HEK293T (cell line): Measurements from ENCODE around the gene POLA1.
A peak's percentile ranks its signal among the peaks of the same experiment; 100 is the strongest.

Experiments used
- CTCF ChIA-PET: fragments of 350-600 bp; formaldehyde crosslinking; extraction: SDS; loops from one replicate; lab custom pipeline; 2021; ENCODE audit warnings: antibody characterized with exemption, inconsistent platforms; lab: Yijun Ruan, JAX
- POLR2A ChIA-PET: fragments of 350-600 bp; formaldehyde crosslinking; extraction: SDS; loops from one replicate; lab custom pipeline; 2020; ENCODE audit warnings: antibody characterized with exemption, inconsistent platforms; lab: Yijun Ruan, JAX
- DNase-seq: peaks from one replicate; pipeline ENCODE4 v3.0.0; 2012; ENCODE audit warnings: mixed read lengths; ENCODE audit errors: extremely low spot score
- ARNT ChIP-seq: fragments of 450-650 bp; IDR thresholded peaks from 2 replicates; pipeline ENCODE4 v1.6.1; 2017; ENCODE audit warnings: mild to moderate bottlenecking
- BHLHE40 ChIP-seq: fragments of 450-650 bp; IDR thresholded peaks from 2 replicates; pipeline ENCODE4 v1.6.1; 2016; ENCODE audit warnings: mild to moderate bottlenecking, moderate library complexity, borderline replicate concordance
- CTBP1 ChIP-seq: fragments of 450-650 bp; IDR thresholded peaks from 2 replicates; pipeline ENCODE4 v1.6.1; 2016; ENCODE audit warnings: borderline replicate concordance
- ELF4 ChIP-seq: fragments of 450-650 bp; IDR thresholded peaks from 2 replicates; pipeline ENCODE4 v1.6.1; 2017; ENCODE audit warnings: antibody characterized with exemption
- FOXA1 ChIP-seq: fragments of 450-650 bp; IDR thresholded peaks from 2 replicates; pipeline ENCODE4 v1.6.1; 2016; ENCODE audit warnings: mild to moderate bottlenecking
- FOXK2 ChIP-seq: fragments of 450-650 bp; IDR thresholded peaks from 2 replicates; pipeline ENCODE4 v1.6.1; 2016; ENCODE audit warnings: mild to moderate bottlenecking
- FOXM1 ChIP-seq: fragments of 450-650 bp; IDR thresholded peaks from 2 replicates; pipeline ENCODE4 v1.6.1; 2017; ENCODE audit warnings: mild to moderate bottlenecking, borderline replicate concordance
- HDGF ChIP-seq: fragments of 450-650 bp; IDR thresholded peaks from 2 replicates; pipeline ENCODE4 v1.6.1; 2017; ENCODE audit warnings: antibody characterized with exemption, borderline replicate concordance
- L3MBTL2 ChIP-seq: fragments of 450-650 bp; conservative IDR thresholded peaks from 2 replicates; pipeline ENCODE4 v1.6.1; 2016; ENCODE audit warnings: mild to moderate bottlenecking
- LEF1 ChIP-seq: fragments of 450-650 bp; IDR thresholded peaks from 2 replicates; pipeline ENCODE4 v1.6.1; 2017; ENCODE audit warnings: mild to moderate bottlenecking, borderline replicate concordance
- NFRKB ChIP-seq: fragments of 450-650 bp; IDR thresholded peaks from 2 replicates; pipeline ENCODE4 v1.6.1; 2016; ENCODE audit warnings: mild to moderate bottlenecking, moderate library complexity
- SP1 ChIP-seq: fragments of 450-650 bp; IDR thresholded peaks from 2 replicates; pipeline ENCODE4 v1.6.1; 2017
- SUZ12 ChIP-seq: fragments of 450-650 bp; IDR thresholded peaks from 2 replicates; pipeline ENCODE4 v1.6.1; 2016; ENCODE audit warnings: mild to moderate bottlenecking
- TARDBP ChIP-seq: fragments of 450-650 bp; IDR thresholded peaks from 2 replicates; pipeline ENCODE4 v1.6.1; 2016
- ZNF384 ChIP-seq: fragments of 450-650 bp; IDR thresholded peaks from 2 replicates; pipeline ENCODE4 v1.6.1; 2016
- TF ChIP-seq, protein P1 (sequence below): fragments of 450-650 bp; IDR thresholded peaks from 2 replicates; pipeline ENCODE4 v1.6.1; 2016

POLA1 gene

DNA sequence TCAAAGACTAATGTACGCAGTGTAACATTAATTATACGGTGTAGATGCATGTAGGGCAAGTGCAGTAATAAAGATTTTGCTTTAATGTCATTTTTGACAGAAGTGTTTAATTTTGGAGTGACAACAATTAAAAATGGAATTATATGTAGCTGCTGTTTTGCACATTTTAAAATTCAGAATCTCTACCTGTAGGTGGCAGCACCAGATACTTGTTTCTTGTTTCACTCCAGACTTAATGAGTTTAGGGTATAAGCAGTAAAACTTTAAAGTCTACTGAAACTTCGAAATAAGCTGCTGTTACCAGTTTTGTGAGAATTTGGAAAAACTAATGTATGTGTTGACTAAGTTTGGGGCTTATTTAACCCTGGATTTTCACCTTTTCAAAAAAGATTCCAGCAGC lies 144.9 kb downstream of the POLA1 start:
- DNase-seq = peak; percentile 15
- no peak for TF ChIP-seq FOXA1
- no peak for TF ChIP-seq ELF4
- no peak for TF ChIP-seq L3MBTL2
- TF ChIP-seq BHLHE40 = no peak
- TF ChIP-seq ZNF384 = no peak
- TF ChIP-seq HDGF = no peak
- TF ChIP-seq LEF1 = no peak
- TF ChIP-seq, protein P1, sequence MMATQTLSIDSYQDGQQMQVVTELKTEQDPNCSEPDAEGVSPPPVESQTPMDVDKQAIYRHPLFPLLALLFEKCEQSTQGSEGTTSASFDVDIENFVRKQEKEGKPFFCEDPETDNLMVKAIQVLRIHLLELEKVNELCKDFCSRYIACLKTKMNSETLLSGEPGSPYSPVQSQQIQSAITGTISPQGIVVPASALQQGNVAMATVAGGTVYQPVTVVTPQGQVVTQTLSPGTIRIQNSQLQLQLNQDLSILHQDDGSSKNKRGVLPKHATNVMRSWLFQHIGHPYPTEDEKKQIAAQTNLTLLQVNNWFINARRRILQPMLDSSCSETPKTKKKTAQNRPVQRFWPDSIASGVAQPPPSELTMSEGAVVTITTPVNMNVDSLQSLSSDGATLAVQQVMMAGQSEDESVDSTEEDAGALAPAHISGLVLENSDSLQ = no peak
- no peak for TF ChIP-seq CTBP1
- TF ChIP-seq SUZ12 = no peak
- TF ChIP-seq NFRKB = no peak
- no peak for TF ChIP-seq SP1
- TF ChIP-seq TARDBP = no peak
- TF ChIP-seq FOXK2 = no peak
- no peak for TF ChIP-seq ARNT
- TF ChIP-seq FOXM1 = no peak
- POLR2A ChIA-PET = no interaction called here
- CTCF ChIA-PET = interaction anchor here (0.6 to 1.7 kb wide), 8 partner anchors 9 to 306 kb away, joined by 3 to 11 read pairs (median 3); no protein-coding TSS in a partner anchor

GRCh38 chrX:24839331-24839730 lies 145.6 kb downstream of the POLA1 start:
- CTCF ChIA-PET = interaction anchor here (0.7 to 1.7 kb wide), 6 partner anchors 8 to 783 kb away, joined by 3 to 11 read pairs (median 4); no protein-coding TSS in a partner anchor
- DNase-seq = no peak
- TF ChIP-seq FOXA1 = no peak
- TF ChIP-seq, protein P1 = no peak
- TF ChIP-seq ZNF384 = no peak
- no peak for TF ChIP-seq ELF4
- no peak for TF ChIP-seq LEF1
- no peak for TF ChIP-seq HDGF
- no peak for TF ChIP-seq L3MBTL2
- TF ChIP-seq FOXM1 = no peak
- TF ChIP-seq SP1 = no peak
- TF ChIP-seq TARDBP = no peak
- TF ChIP-seq SUZ12 = no peak
- no peak for TF ChIP-seq FOXK2
- no peak for TF ChIP-seq BHLHE40
- no peak for TF ChIP-seq CTBP1
- no peak for TF ChIP-seq ARNT
- TF ChIP-seq NFRKB = no peak
- POLR2A ChIA-PET = no interaction called here

DNA sequence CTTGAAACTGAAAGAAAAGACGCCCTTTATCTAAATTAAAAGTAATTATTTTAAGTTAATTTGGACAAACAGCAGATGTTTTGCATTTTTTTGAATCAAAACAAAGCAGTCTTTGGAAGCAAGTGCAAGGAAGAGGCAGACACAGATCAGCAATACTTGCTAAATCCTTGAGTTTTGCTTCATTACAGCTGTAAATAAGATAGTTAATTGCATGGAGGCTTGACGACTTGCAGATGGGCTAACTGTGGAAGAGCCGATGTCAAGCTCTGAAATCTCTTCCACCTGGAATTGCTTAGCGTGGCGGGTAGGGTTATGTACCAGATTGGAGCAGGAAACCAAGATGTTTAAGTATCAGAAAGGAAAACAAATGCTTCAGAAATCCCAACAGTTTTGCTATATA lies 148.8 kb downstream of the POLA1 start:
- TF ChIP-seq SUZ12 (no peak), SP1 (no peak), TARDBP (no peak), NFRKB (no peak), FOXK2 (no peak), FOXM1 (no peak), FOXA1 (no peak), BHLHE40 (no peak), LEF1 (no peak), L3MBTL2 (no peak), HDGF (no peak), ARNT (no peak), ELF4 (no peak), CTBP1 (no peak), ZNF384 (no peak)
- TF ChIP-seq, protein P1 = no peak

GRCh38 chrX:24846550-24847150 lies 152.9 kb downstream of the POLA1 start:
- CTCF ChIA-PET = interaction anchor here (1.6 kb wide), 1 partner anchor 8 kb away, joined by 4 read pairs; no protein-coding TSS in a partner anchor

More for the DNA sequence above, 148.8 kb downstream of the POLA1 start:
- POLR2A ChIA-PET = no interaction called here
- CTCF ChIA-PET = no interaction called here
- DNase-seq = no peak

DNA sequence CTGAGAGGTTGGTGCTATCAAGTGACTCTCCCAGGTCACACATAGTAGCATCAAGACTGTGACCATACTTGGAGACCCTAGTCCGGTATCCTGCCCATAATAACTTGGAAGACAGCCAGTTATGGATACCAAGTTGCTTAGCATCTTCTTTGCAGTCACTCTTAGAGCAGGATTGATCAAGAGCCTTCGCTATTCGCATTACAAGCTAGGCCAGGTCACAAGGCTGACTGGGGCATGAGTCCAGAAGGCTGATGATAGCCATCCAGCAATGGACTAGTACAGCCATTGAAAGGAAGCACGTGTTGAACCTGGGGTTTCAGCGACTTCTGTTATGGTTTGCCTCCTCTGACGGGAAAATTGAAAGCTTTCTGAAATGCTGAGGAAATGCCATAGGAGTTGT lies 157.6 kb downstream of the POLA1 start:
- CTCF ChIA-PET = interaction anchor here (1.2 kb wide), 1 partner anchor 13 kb away, joined by 3 read pairs; no protein-coding TSS in a partner anchor
- POLR2A ChIA-PET = no interaction called here
- DNase-seq = no peak
- TF ChIP-seq NFRKB (no peak), SUZ12 (no peak), L3MBTL2 (no peak), BHLHE40 (no peak), ARNT (no peak), HDGF (no peak)

More at GRCh38 chrX:24846550-24847150, 152.9 kb downstream of the POLA1 start:
- TF ChIP-seq SP1 = no peak
- no peak for TF ChIP-seq FOXM1
- no peak for TF ChIP-seq ZNF384
- no peak for TF ChIP-seq TARDBP
- TF ChIP-seq CTBP1 = no peak
- TF ChIP-seq NFRKB = no peak
- TF ChIP-seq ARNT = no peak
- TF ChIP-seq ELF4 = no peak
- no peak for TF ChIP-seq FOXA1
- TF ChIP-seq SUZ12 = no peak
- TF ChIP-seq BHLHE40 = no peak
- TF ChIP-seq LEF1 = no peak
- no peak for TF ChIP-seq FOXK2
- TF ChIP-seq, protein P1 = no peak
- no peak for TF ChIP-seq HDGF
- TF ChIP-seq L3MBTL2 = no peak
- DNase-seq = no peak
- POLR2A ChIA-PET = no interaction called here
